ENCODE results near the gene CTNNA3. TPM values are rescaled to one million over a fixed set of nuclear protein-coding genes. Genes with fewer than 3 reads are reported as not detected.
A peak's percentile ranks its signal among the peaks of the same experiment; 100 is the strongest.

Gene CTNNA3
- total RNA-seq, 1 experiment from 2014 or later: not detected

DNA sequence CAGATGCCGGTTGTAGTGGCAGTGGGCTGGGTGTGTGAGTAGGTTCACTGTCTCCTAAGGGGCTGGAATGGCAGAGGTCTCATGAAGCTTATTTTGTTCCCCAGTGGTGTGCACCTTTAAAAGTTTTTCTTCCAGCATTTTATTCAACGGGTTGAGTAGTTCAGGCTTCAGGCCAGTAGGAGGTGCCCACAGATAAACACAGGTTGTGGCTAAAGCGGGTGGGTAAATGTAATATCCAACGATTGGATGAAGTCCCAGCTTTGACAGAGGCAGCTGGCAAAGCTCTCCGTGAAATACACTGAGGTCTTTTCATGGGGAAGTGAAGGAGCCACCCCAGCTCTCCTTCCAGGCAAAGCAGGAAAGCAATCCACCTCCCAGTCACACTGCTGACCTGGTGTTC, 1109.9 kb downstream of the CTNNA3 start:
- peak; percentile 35 for DNase-seq (ENCODE audit: low read depth)

DNA sequence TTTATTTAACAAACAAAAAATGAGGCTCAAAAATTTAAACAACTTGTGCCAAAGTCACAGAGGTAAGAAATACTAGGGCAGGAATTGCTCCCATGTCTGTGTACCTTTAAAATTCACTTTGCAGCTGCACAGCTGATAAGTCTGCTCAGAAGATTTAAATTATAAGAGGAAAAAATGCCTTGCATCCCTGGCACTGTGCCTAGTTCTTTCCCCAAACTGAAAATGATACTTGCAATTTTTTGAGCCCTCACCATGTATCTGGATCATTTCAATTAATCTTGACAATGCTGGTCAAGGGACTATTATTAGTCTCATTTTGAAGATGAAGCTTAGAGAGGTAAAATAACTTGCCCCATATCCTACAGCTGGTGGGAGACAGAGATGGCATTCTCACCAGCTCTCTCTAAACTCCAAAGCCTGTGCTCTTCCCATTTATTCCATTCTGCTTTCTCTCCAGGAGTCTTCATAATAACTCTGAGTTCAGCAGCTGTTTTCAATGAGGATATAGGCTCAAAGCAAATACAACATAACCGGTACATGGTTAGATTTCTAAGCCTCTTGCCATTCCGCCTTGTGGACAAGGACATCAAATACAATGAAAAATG, 1120.6 kb downstream of the CTNNA3 start:
- DNase-seq (ENCODE audit: low read depth): no peak

DNA sequence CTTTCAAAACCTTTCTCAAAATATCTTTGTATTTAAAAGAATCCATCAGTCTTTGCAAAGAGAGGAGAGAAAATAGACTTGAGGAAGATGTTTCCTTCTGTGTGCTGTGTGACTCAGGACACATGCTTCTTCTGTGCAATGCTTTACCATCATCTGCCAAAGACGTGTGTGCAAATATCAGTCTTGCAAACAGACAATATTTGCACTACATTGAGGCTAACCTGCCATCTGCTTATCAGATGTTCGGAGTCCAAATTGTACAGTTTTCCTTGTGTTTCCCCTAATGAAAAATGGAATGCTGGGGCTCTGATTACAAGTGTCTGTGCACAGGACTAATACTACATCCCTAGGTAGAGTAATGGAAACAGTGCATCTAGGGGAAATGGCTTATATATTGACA, 1123.3 kb downstream of the CTNNA3 start:
- DNase-seq (ENCODE audit: low read depth): no peak

DNA sequence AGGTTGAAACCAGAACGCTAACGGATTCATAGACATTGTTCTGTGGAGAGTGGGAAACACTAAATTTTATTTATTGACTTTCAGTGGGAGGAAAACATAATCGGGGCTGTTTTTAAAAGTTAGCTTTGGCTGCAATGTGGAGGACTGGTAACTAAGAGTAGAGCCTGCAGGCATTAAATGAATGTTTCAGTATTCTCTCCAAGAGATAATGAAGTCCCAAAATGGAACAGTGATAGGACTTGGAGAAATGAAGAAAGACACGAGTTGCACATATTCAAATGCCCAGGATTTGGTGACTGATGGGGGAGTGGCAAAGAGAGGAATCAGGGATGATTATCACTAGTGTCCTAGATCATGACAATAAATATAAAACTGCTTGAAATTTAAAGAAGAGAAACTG, 1130.0 kb downstream of the CTNNA3 start:
- no peak for DNase-seq (ENCODE audit: low read depth)

DNA sequence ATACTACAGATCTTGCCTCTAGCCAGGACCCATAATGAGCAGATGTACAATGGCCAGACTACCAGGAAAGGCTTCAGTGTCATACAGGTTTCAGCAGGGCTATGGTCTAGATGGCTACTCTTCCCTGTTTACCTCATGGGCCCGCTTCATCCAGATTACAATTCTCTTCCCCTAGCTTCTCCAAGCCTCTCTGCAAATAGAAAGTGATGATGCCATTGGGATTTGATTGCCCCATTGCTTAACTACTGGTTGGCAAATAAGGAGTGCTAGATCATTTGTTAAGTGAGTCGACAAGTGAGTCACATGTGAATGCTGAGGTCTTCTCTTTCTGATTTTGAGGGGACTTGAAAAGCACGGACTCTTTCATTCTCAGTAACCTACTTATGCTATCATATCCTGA, 1131.7 kb downstream of the CTNNA3 start:
- peak; percentile 32 for DNase-seq (ENCODE audit: low read depth)

DNA sequence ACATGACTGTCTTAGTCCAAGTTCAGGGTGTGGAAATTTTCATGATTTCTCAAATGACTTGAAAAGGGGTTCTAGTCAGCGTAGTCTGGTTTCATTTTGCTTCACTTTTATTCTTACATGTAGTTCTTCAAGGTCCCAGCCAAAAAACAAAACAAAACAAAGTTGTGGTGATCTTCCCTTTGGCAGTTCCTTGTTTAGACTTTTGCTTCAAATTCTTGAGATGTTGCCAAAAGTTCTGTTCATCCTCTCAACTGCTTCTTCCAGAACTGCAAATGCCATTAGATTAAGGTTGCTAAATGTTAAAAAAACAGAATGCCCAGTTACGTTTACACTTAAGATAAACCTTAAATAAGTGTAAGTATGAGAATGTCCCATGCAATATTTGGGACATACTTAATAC, 1140.9 kb downstream of the CTNNA3 start:
- DNase-seq (ENCODE audit: low read depth): no peak

DNA sequence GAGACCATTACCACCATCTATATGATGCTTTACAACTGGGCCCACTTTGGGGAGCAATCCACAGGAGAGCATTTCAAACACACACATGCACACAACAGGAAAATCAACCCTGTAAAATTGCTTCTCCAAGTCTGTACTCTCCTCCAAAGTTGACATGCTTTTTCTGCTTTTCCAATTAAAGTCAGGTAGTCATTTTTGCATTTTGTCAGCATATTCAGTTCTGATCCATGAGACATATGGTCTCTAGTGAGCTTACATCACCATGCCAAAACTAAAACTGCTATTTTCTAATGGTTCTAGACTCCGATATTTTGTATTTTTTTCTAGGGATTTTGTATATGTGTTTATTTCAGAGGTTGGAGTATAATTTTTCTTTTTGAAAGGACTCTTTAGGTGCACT, 1143.7 kb downstream of the CTNNA3 start:
- no peak for DNase-seq (ENCODE audit: low read depth)

DNA sequence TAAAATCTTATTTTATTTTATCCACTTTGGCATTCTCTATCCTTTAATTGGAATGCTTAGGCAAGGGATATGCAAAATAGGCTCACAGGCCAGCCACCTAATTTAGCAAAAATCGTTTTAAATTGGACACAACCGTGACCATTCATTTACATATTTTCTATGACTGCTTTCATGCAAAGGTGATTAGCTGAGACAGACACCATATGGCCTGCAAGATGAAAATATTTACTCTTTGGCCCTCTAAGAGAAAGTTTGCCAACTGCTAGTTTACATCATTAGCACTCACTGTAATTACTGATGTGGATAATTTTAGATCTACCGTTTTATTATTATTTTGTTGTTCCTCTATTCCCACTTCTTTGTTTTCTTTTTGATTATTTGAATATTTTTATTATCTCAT, 1145.6 kb downstream of the CTNNA3 start:
- DNase-seq (ENCODE audit: low read depth): no peak

DNA sequence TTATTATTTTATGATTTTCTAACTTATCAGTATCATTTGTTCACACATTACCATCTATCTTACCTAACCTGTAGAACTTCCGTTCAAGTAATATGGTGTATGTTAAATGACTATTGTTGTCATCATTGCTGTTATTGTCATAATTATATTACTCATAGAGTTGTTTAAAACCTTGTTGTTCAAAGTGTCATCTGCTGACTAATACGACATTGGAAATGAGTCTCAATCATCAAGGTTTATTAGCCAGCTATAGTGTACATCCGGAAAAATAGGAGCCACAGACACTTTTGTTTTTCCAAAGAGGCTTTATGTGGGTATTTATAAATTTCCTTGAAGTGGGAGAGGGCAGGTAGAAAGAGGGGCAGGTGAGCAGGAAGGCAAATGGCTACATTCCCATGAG, 1157.1 kb downstream of the CTNNA3 start:
- DNase-seq (ENCODE audit: low read depth): no peak

DNA sequence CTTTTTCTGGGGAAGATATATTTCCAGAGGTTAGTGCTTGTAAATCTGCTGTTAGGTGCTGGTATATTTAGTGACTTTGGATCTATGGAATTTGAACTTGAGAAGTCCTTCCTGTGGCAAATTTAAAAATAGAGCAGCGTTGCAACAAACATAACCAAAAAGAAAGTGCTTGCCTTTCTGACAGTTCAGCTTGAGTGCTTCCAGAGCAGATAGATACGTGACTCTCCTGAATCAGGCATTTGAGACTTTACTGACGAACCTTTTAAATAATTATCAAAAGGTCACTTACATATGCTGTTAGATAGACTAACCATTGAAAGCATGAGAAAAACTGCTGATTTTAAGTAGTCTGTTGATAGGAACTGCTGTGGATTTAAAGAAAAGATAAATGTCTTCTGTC, 1157.6 kb downstream of the CTNNA3 start:
- DNase-seq (ENCODE audit: low read depth): no peak

DNA sequence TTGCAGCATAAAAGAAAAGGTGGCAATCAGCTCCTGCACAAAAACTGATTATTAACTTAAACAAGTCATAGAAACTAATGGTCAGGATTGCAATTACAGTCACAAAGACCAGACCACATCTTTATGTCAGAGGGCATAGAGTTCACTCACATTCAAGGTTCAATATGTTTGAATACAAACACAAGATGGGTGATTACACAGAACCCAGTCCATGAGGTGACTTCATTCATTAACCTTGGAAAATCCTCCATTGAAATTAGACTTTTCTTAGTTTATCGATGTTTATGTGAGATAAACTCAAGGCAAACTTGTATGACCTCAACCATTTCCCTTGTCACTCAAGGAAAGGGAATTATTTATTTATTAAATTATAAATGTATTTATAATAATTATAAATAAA, 1158.8 kb downstream of the CTNNA3 start:
- DNase-seq (ENCODE audit: low read depth): no peak

DNA sequence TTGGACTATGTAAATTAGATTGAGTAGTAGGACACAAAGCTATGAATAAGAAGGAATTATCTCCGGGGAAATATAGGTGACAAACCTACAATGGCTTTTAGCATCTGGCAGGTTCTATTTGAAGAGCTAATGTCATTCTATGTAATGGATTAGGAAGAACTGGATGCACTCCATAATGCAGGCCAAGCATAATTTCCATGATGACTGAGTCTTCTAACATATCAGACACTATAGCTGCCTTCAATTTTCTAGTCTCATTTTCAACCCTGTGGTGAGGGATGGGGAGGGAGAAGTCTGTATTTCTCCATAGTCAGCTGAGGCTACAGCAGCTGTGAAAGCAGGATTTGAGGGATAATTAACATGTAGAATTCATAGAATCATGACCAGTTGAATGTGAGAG, 1160.6 kb downstream of the CTNNA3 start:
- no peak for DNase-seq (ENCODE audit: low read depth)

DNA sequence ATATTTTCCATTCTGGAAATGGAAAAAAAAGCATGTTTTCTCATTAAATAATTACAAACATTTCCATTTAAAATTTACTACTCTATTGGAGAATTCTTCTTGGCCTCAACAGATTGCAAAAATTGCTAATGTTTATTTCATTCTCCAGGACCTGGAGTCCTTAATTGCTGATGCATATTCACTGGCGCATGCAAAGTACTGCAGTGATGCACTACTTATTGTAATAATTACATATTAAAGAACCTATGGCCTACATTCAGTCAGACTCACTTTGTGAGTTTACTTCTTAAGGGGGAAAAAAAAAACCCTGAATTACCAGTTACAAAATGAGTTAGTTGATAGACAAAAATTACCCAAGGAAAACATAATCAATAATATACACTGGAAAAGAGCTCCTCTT, 1161.1 kb downstream of the CTNNA3 start:
- DNase-seq (ENCODE audit: low read depth): no peak

DNA sequence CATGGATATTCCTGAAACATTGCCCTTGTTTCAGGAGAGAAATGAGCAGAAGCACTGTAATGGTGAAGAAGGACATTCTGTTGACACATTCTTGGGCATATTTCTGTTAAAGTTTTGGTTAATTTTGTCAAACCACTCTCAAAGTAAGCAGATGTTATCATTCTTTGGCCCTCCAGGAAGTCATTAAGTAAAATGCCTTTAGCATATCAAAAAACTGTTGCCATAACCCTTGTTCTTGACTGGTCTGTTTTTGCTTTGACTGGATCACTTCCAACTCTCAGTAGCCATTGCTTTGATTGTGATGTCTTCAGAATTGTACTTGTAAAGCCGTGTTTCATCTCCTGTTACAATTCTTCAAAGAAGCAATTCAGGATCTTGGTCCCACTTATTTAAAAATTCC, 1174.5 kb downstream of the CTNNA3 start:
- DNase-seq (ENCODE audit: low read depth): no peak

DNA sequence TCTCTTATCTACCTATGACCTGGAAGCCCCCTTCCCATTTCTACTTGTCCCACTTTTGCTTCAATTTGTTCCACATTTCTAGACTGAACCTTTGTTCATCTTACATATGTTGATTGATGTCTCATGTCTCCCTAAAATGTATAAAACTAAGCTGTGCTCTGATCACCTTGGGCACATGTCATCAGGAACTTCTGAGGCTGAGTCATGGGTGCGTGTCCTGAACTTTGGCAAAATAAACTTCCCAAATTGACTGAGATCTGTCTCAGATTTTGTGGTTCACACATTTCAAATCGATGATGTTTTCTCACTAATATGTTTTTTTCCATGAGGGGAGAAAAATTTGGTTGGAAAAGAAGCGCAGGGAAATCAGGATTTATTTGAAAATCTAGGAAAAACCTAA, 1176.4 kb downstream of the CTNNA3 start:
- peak; percentile 4 for DNase-seq (ENCODE audit: low read depth)

DNA sequence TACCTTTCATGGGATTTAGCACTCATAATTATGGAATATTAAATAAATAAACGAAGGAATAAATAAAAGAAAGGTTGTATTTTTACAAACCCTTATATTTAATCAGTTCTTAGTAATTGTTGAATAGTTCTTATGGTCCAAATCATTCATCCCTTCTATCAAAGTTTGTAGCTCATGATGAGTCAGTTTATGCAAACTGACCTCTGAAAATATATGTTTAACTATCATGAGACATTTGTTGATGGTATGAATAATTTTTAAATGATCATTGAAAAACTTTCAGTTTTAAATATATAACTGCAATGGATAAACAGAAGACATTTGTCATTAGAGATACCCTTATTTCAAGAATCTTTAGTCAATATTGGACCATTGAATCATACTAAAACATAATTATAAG, 1181.3 kb downstream of the CTNNA3 start:
- no peak for DNase-seq (ENCODE audit: low read depth)

DNA sequence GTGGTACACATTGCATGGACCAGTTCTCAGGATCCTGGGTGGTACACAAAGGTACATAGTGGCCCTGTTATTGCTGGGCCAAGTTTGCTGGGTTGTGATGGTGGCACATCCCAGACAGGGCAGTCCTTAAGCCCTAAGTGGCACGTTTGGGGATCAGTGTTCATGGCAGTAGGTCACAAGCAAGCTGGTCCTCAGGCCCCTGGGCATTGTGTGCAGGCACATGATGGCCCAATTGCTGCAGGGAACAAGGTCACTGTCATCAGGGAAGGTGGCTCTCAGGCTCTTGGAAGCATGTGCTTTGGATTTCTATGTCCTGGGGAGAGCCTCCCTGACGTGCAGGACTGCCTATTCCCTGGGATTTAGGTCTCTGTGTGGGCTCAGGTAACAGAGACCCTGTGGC, 1182.5 kb downstream of the CTNNA3 start:
- no peak for DNase-seq (ENCODE audit: low read depth)

DNA sequence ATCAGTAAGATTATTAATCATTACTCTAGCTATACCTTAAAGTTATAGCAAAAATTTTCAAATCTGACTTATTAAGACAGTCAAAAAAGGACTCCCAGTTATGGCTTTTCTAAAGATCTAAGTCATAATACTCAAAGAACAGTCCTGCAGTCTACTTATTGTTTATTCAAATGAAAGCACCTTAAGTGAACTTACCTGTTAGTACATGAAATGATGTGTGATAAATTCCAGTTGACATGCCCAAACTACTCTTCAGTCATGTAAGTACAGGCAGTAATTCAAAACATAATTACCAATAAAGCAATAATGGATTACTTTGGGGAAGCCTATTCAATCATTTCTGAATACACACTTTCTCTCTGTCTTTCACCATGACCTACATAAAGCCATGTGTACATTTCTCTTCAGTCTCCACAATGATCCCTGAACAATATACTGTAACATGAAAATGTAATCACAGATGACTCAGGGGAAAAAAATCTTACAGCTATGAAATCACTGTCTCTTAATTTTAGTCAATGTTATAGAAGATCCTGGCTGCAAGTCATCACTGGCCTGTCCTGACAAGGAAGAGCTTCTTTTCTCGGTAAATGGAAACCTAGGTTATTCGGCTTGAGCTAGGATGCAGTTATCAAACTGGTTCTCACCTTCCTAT, 1190.9 kb downstream of the CTNNA3 start:
- DNase-seq (ENCODE audit: low read depth): peak; percentile 44

DNA sequence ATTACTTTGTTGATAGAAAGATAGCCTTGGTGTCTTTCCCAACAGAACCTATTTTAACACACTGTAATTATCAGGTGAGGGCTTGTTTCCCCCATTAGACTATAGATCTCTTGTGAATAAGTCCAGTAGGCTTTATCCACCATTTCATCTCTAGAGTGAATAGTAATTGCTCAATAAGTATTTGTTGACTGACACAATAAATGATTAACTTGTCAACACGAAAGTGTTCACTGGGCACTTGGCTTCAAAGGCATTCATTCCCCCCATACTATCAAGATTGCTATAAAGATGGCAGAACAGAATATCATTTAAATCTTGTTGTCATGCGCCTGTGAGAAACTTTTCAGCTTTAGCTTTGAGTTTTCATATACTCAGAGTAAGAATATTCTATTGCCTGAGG, 1194.6 kb downstream of the CTNNA3 start:
- no peak for DNase-seq (ENCODE audit: low read depth)

DNA sequence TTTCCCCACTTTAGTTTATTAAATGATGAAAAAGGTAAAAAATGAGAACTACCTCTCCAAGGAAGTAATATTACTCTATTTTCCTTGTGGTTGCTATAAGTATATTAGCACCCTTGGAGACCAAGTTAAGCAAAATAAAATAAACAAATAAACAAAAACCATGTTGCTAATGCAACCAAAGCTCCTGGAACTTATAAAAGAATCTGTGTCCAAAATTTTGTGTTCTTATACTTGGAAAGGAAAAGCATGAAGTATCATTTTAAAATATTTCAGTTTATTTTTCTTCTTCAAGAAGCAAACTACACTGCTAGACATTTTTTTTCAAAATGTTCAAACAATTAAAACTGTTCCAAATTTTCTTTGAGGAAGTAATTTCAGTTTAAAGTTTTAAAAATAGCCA, 1212.0 kb downstream of the CTNNA3 start:
- no peak for DNase-seq (ENCODE audit: low read depth)

DNA sequence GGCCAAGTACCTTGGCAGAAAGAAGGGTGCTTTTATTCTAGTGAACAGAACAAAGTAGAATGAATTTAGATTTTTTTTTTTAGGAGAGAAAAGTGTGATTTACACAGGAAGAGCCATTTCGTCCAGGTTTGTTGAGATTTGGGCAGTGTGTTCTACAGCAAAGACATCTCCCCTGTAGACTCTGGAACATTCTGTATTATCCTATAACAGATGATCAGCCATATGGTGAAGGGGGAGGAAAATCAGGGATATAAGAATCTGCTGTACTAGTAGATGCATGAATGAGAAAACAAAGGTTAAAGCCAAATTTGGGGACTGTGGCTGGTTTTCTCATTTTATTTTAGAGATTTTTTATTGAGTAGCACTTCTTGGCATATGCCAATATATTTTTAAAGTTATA, 1223.8 kb downstream of the CTNNA3 start:
- DNase-seq (ENCODE audit: low read depth): no peak

DNA sequence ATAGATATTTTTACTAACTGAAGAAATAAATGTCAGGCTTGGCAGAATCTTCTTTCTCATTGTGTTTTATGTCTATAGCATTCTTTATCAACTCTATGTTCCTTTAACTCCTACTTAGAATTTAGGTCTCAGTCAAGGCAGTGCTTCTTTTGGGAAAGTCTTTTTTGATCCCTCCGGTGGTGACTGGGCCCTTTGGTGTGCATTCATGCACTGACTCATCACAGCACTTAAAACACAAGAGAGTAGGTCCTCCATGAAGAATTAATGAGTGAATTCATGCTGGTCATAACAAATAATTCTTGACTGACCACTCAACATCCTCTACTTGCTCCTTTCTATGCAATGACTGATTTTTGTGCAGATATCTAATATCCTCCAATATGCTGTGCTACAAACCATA, 1229.0 kb downstream of the CTNNA3 start:
- no peak for DNase-seq (ENCODE audit: low read depth)

DNA sequence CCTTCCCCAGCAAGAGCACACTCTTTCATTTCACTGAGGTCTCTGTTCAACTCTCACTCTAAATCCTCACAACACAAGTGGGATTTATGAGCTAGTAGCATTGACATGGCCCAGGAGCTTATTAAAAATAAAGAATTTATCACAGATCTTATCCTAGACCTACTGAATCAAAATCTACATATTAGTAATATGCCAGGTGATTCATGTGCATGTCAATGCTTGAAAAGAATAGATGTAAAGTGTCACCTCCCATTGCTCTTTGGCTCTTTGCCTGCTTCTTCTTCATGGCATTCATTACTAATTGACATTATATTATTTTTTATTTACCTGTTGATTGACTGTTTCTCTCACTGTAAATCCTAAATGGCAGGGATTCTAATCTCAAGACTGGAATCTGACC, 1229.4 kb downstream of the CTNNA3 start:
- DNase-seq (ENCODE audit: low read depth): no peak

DNA sequence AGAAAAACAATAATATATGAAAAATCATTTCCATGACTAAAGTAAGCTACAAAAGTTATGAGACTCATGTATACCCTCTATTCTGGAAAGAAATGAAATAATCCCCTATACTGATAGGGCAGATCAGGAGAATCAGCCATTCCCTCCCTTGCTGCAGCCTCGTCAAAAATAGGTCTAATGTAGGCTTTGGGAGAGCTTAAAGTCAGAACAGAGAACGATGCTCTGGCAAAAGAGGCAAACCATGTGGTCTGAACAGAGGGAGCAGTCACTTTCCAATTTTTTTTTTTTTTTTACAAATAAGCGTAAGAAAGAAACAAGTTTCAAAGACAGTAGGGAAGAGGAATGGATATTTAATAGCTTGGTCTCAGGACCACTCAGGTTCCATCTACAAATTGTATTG, 1232.4 kb downstream of the CTNNA3 start:
- no peak for DNase-seq (ENCODE audit: low read depth)
